VCaP (cell line): ENCODE measurements around the gene NAPSA.
A peak's percentile ranks its signal among the peaks of the same experiment; 100 is the strongest.
"Not testable (repeated sequence)": the region's sequence is repeated elsewhere in the genome, so short reads cannot be mapped to it uniquely, and the experiment has no call there.

Experiments used
- H3K27ac ChIP-seq: fragments of 450-650 bp; 2 replicates; pipeline ENCODE4 v1.5.1; 2017
- CTCF ChIP-seq: fragments of 450-650 bp; conservative IDR thresholded peaks from 2 replicates; pipeline ENCODE4 v1.5.1; 2017; ENCODE audit warnings: mild to moderate bottlenecking, moderate library complexity

NAPSA gene

DNA sequence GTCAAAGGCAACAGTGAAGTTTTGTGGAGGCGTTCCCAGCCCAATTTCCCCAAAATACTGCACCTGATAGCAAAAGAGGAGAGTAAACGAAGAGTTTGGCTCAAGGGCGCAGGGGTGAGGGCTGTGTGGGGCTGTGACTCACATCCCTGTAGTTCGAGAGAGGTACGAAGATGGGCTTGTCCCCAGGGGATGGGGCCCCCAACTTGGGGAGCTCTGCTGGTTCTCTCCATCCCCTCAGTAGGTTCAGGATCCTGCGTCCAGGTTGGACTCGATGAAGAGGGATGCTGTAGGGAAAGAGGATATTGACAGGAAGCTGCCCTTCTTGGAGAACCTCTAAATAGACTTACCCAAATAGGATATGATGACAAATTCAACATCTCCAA, 3.4 kb downstream of the NAPSA start:
- no peak overlapping the region for H3K27ac ChIP-seq
- TF ChIP-seq CTCF: no peak

- TF ChIP-seq CTCF: no peak
- H3K27ac ChIP-seq: no peak overlapping the region
Measured at GRCh38 chr19:50361290-50362029, 4.0 kb downstream of the NAPSA start.

DNA sequence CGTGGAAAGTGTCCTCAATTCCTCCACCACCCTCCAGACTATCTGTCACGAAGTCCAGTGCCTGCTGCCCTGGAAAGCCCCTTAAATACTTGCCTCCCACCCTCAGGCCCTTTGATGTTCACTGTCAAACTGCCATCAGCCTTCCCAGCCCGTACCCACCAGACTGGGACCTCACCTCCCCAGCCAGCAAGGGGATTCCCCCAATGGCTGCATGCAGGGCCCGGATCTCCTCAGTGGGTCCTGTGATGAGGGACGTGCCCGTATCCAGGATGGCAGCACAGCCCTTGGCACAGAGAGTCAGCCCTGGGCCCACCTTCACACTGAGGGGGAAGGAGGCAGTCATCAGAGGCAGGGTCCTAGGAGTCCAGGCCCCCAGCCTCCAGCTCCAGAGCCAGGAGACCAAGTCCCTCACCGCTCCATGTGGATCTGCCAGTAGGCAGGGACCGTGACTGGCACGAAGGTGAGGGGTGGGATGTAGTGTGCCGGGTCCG, 6.1 kb downstream of the NAPSA start:
- H3K27ac ChIP-seq: no peak overlapping the region
- TF ChIP-seq CTCF: no peak

DNA sequence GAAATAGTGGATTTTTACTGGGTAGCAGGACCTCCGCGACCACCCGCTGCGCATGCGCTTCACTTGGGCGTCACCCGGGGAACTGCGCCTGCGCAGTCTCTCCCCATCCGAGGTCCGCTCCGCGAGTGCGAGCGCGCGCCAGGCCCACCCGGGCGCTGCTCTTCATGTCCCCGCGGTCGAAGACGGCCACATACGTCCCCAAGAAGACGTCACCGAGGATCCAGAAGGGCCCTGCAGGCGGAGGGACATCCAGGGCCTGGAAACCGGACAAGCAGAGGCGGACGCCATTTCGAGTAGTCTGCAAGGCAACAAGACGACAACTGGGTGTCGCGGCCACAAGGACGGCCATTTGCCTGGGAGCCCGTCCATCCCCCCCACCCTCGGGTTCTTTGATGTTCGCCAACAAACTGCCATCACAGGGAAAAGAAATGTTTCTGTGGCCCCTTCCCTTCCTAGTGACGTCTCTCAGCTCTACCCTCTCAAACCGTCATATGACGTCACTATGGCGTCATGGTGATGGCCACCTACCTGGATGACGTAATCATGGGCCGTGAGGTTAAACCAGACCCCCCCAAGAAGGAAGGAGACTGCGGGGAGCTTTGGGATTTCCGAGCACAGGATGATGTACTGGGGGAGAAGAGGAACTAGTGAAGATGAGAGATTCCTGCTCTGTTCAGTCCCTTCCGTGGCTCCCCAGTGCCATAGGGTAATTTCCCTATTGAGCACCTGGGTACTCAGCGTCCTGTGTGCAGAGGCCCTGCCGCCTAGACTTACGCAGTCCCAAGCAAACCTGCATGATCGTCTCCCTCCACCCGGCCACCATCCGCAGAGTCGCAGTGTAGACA, 6.7 kb downstream of the NAPSA start:
- no peak for TF ChIP-seq CTCF
- H3K27ac ChIP-seq: no peak overlapping the region

GRCh38 chr19:50357178-50358100, 8.0 kb downstream of the NAPSA start:
- TF ChIP-seq CTCF: peak; percentile 94
- no peak overlapping the region for H3K27ac ChIP-seq

- H3K27ac ChIP-seq: no peak overlapping the region
- TF ChIP-seq CTCF: no peak
Measured at GRCh38 chr19:50356691-50357177, 8.7 kb downstream of the NAPSA start.

DNA sequence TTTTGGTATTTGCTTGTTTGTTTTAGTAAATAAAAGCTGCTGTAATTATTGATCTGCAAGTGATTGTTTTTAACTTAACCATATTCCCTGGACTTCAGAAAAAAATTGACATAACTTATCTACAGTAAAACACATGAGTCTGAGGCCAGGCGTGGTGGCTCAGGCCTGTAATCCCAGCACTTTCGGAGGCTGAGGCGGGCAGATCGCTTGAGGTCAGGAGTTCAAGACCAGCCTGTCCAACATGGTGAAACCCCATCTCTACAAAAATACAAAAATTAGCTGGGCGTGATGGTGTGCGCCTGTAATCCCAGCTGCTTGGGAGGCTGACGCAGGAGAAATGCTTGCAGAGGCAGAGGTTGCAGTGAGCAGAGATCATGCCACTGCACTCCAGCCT, 12.0 kb downstream of the NAPSA start:
- not testable (repeated sequence) for H3K27ac ChIP-seq
